HUES64 (cell line): ENCODE measurements around the gene GRK3.

Source experiments
- H3K27ac ChIP-seq: 2 replicates; pipeline ENCODE4 v1.7.0; 2013; ENCODE audit warnings: low read depth, low read length, inconsistent platforms
- H3K27me3 ChIP-seq: 2 replicates; pipeline ENCODE4 v1.6.1; 2013; ENCODE audit warnings: mild to moderate bottlenecking, low read length; ENCODE audit not compliant: insufficient read depth
- H3K36me3 ChIP-seq: 2 replicates; pipeline ENCODE4 v1.6.1; 2013; ENCODE audit warnings: mild to moderate bottlenecking, low read length; ENCODE audit not compliant: insufficient read depth
- H3K4me1 ChIP-seq: 2 replicates; pipeline ENCODE4 v1.6.1; 2013; ENCODE audit warnings: mild to moderate bottlenecking, low read length, moderate library complexity; ENCODE audit not compliant: insufficient read depth
- H3K4me3 ChIP-seq: 2 replicates; pipeline ENCODE4 v1.5.1; 2013; ENCODE audit warnings: mild to moderate bottlenecking, low read length, moderate library complexity
- H3K9ac ChIP-seq: 2 replicates; pipeline ENCODE4 v1.6.1; 2013; ENCODE audit warnings: mild to moderate bottlenecking, low read depth, low read length
- H3K9me3 ChIP-seq: 2 replicates; pipeline ENCODE4 v1.6.1; 2013; ENCODE audit warnings: low read depth, low read length; ENCODE audit not compliant: insufficient read depth
- WGBS: fragments of 150-250, 120-280 bp; methylation state at CpG from one replicate; pipeline ENCODE4 v1.1.7; 2013; ENCODE audit warnings: missing lambda C conversion rate; 5-methylcytosine and 5-hydroxymethylcytosine counted together

GRK3 gene

GRCh38 chr22:25688627-25689026 is 124.2 kb downstream of the GRK3 start:
- no peaks in the 10 kb centered on the region for H3K27me3 ChIP-seq
- no peaks in the 10 kb centered on the region for H3K9me3 ChIP-seq
- no peak overlapping the region for H3K4me3 ChIP-seq
- WGBS = 98% methylated on average over 5 of the region's 5 CpGs
- no peak overlapping the region for H3K27ac ChIP-seq
- peaks cover 20% of the 10 kb centered on the region for H3K36me3 ChIP-seq
- peaks cover 3% of the 10 kb centered on the region; the same call in 1 of the 2 replicates for H3K4me1 ChIP-seq
- H3K9ac ChIP-seq = no peak overlapping the region

GRCh38 chr22:25689631-25690030 is 125.2 kb downstream of the GRK3 start:
- Histone ChIP-seq H3K4me1 (peaks cover 3% of the 10 kb centered on the region; the same call in 1 of the 2 replicates), H3K4me3 (no peak overlapping the region)
- 89% methylated on average over 2 of the region's 2 CpGs for WGBS

GRCh38 chr22:25690798-25691197 is 126.3 kb downstream of the GRK3 start:
- Histone ChIP-seq H3K9me3 (no peaks in the 10 kb centered on the region), H3K27ac (no peak overlapping the region), H3K27me3 (no peaks in the 10 kb centered on the region), H3K4me1 (peaks cover 3% of the 10 kb centered on the region; the same call in 1 of the 2 replicates), H3K36me3 (peaks cover 20% of the 10 kb centered on the region), H3K9ac (no peak overlapping the region), H3K4me3 (no peak overlapping the region)
- WGBS = 93% methylated on average over 5 of the region's 5 CpGs

More at GRCh38 chr22:25689631-25690030, 125.2 kb downstream of the GRK3 start:
- Histone ChIP-seq H3K9ac (no peak overlapping the region), H3K9me3 (no peaks in the 10 kb centered on the region), H3K27ac (no peak overlapping the region), H3K27me3 (no peaks in the 10 kb centered on the region), H3K36me3 (peaks cover 20% of the 10 kb centered on the region)

GRCh38 chr22:25692397-25693267 is 128.2 kb downstream of the GRK3 start:
- Histone ChIP-seq H3K27ac (no peak overlapping the region), H3K4me3 (no peak overlapping the region), H3K9me3 (no peaks in the 10 kb centered on the region), H3K9ac (no peak overlapping the region), H3K27me3 (no peaks in the 10 kb centered on the region), H3K4me1 (peaks cover 3% of the 10 kb centered on the region; the same call in 1 of the 2 replicates), H3K36me3 (peaks cover 23% of the 10 kb centered on the region)
- 94% methylated on average over 15 of the region's 15 CpGs for WGBS

- Histone ChIP-seq H3K9me3 (no peaks in the 10 kb centered on the region), H3K27me3 (no peaks in the 10 kb centered on the region), H3K36me3 (peaks cover 22% of the 10 kb centered on the region), H3K4me3 (no peak overlapping the region), H3K4me1 (peaks cover 3% of the 10 kb centered on the region; the same call in 1 of the 2 replicates), H3K9ac (no peak overlapping the region), H3K27ac (no peak overlapping the region)
- 94% methylated on average over 4 of the region's 4 CpGs for WGBS
Observed at GRCh38 chr22:25693268-25693565, 128.7 kb downstream of the GRK3 start.

- H3K36me3 ChIP-seq = peaks cover 22% of the 10 kb centered on the region
- 95% methylated on average over 14 of the region's 16 CpGs for WGBS
Observed at GRCh38 chr22:25694196-25694907, 129.9 kb downstream of the GRK3 start.

GRCh38 chr22:25695146-25695545 is 130.7 kb downstream of the GRK3 start:
- peaks cover 19% of the 10 kb centered on the region for H3K36me3 ChIP-seq

More at GRCh38 chr22:25694196-25694907, 129.9 kb downstream of the GRK3 start:
- no peaks in the 10 kb centered on the region; the same call in 1 of the 2 replicates for H3K4me1 ChIP-seq
- no peak overlapping the region for H3K27ac ChIP-seq
- no peaks in the 10 kb centered on the region for H3K9me3 ChIP-seq
- no peak overlapping the region for H3K9ac ChIP-seq
- H3K27me3 ChIP-seq = no peaks in the 10 kb centered on the region
- no peak overlapping the region for H3K4me3 ChIP-seq

GRCh38 chr22:25696763-25697162 is 132.3 kb downstream of the GRK3 start:
- H3K27me3 ChIP-seq = no peaks in the 10 kb centered on the region
- no peaks in the 10 kb centered on the region for H3K9me3 ChIP-seq
- H3K36me3 ChIP-seq = peaks cover 5% of the 10 kb centered on the region
- no peak overlapping the region for H3K27ac ChIP-seq
- WGBS = 96% methylated on average over 2 of the region's 2 CpGs
- no peak overlapping the region for H3K4me3 ChIP-seq
- no peak overlapping the region for H3K9ac ChIP-seq
- H3K4me1 ChIP-seq = no peaks in the 10 kb centered on the region

More at GRCh38 chr22:25695146-25695545, 130.7 kb downstream of the GRK3 start:
- Histone ChIP-seq H3K4me1 (no peaks in the 10 kb centered on the region), H3K27ac (no peak overlapping the region), H3K9ac (no peak overlapping the region), H3K4me3 (no peak overlapping the region), H3K9me3 (no peaks in the 10 kb centered on the region), H3K27me3 (no peaks in the 10 kb centered on the region)
- WGBS = 97% methylated on average over 4 of the region's 5 CpGs

- 90% methylated on average over 5 of the region's 5 CpGs for WGBS
- Histone ChIP-seq H3K9ac (no peak overlapping the region), H3K27ac (no peak overlapping the region), H3K36me3 (peaks cover 5% of the 10 kb centered on the region), H3K4me1 (no peaks in the 10 kb centered on the region), H3K27me3 (no peaks in the 10 kb centered on the region), H3K4me3 (no peak overlapping the region), H3K9me3 (no peaks in the 10 kb centered on the region)
Observed at GRCh38 chr22:25697181-25697664, 132.7 kb downstream of the GRK3 start.

- no peak overlapping the region for H3K4me3 ChIP-seq
- WGBS = 89% methylated on average over 2 of the region's 2 CpGs
- H3K4me1 ChIP-seq = no peaks in the 10 kb centered on the region
- no peaks in the 10 kb centered on the region for H3K27me3 ChIP-seq
- H3K36me3 ChIP-seq = peaks cover 5% of the 10 kb centered on the region
- H3K9me3 ChIP-seq = no peaks in the 10 kb centered on the region
- H3K9ac ChIP-seq = no peak overlapping the region
- no peak overlapping the region for H3K27ac ChIP-seq
Observed at GRCh38 chr22:25697978-25698377, 133.5 kb downstream of the GRK3 start.

- Histone ChIP-seq H3K4me1 (no peaks in the 10 kb centered on the region), H3K9me3 (no peaks in the 10 kb centered on the region), H3K36me3 (peaks cover 7% of the 10 kb centered on the region), H3K4me3 (no peak overlapping the region), H3K27me3 (no peaks in the 10 kb centered on the region), H3K27ac (no peak overlapping the region), H3K9ac (no peak overlapping the region)
- WGBS = 92% methylated on average over 7 of the region's 7 CpGs
Observed at GRCh38 chr22:25698461-25698860, 134.0 kb downstream of the GRK3 start.
